Adipocyte (in vitro differentiated cells): Measurements from ENCODE around the gene STON2.
"Not testable (repeated sequence)": the region's sequence is repeated elsewhere in the genome, so short reads cannot be mapped to it uniquely, and the experiment has no call there.

Experiments used
- DNase-seq: peaks from one replicate; pipeline ENCODE4 v3.0.0-alpha.2; 2015; ENCODE audit warnings: low read depth
- H3K27me3 ChIP-seq: replicated peaks from 2 replicates; pipeline ENCODE4 v1.7.0; 2013; ENCODE audit warnings: mild to moderate bottlenecking, low read length, moderate library complexity; ENCODE audit not compliant: control insufficient read depth, insufficient read depth
- H3K36me3 ChIP-seq: 2 replicates; pipeline ENCODE4 v1.7.0; 2013; ENCODE audit warnings: low read length, mild to moderate bottlenecking, moderate library complexity; ENCODE audit not compliant: control insufficient read depth, insufficient read depth, severe bottlenecking
- H3K4me1 ChIP-seq: 2 replicates; pipeline ENCODE4 v1.7.0; 2013; ENCODE audit warnings: mild to moderate bottlenecking, low read length, moderate library complexity; ENCODE audit not compliant: control insufficient read depth, insufficient read depth
- H3K4me3 ChIP-seq: 2 replicates; pipeline ENCODE4 v1.7.0; 2013; ENCODE audit warnings: mild to moderate bottlenecking, low read length, moderate library complexity
- H3K9ac ChIP-seq: 2 replicates; pipeline ENCODE4 v1.7.0; 2013; ENCODE audit warnings: mild to moderate bottlenecking, low read length, moderate library complexity
- H3K9me3 ChIP-seq: 2 replicates; pipeline ENCODE4 v1.7.0; 2013; ENCODE audit warnings: mild to moderate bottlenecking, low read length, moderate library complexity; ENCODE audit not compliant: control insufficient read depth

STON2 gene

GRCh38 chr14:81394739-81395138, 5.4 kb downstream of the STON2 start:
- no peak for DNase-seq
- Histone ChIP-seq H3K4me3 (no peak overlapping the region), H3K9me3 (peaks cover 5% of the 10 kb centered on the region), H3K36me3 (no peaks in the 10 kb centered on the region), H3K27me3 (no peaks in the 10 kb centered on the region), H3K4me1 (peaks cover 9% of the 10 kb centered on the region), H3K9ac (no peak overlapping the region)

GRCh38 chr14:81392976-81393643, 7.0 kb downstream of the STON2 start:
- Histone ChIP-seq H3K36me3 (no peaks in the 10 kb centered on the region), H3K4me1 (no peaks in the 10 kb centered on the region)

GRCh38 chr14:81392052-81392451, 8.1 kb downstream of the STON2 start:
- no peak overlapping the region for H3K9ac ChIP-seq
- H3K36me3 ChIP-seq = no peaks in the 10 kb centered on the region
- no peaks in the 10 kb centered on the region for H3K27me3 ChIP-seq
- H3K9me3 ChIP-seq = peaks cover 5% of the 10 kb centered on the region
- no peak overlapping the region for H3K4me3 ChIP-seq
- H3K4me1 ChIP-seq = no peaks in the 10 kb centered on the region
- no peak for DNase-seq

More at GRCh38 chr14:81392976-81393643, 7.0 kb downstream of the STON2 start:
- H3K9me3 ChIP-seq = peaks cover 5% of the 10 kb centered on the region
- no peak overlapping the region for H3K9ac ChIP-seq
- no peak overlapping the region for H3K4me3 ChIP-seq
- no peaks in the 10 kb centered on the region for H3K27me3 ChIP-seq
- DNase-seq = no peak

- H3K4me1 ChIP-seq = no peaks in the 10 kb centered on the region
- no peaks in the 10 kb centered on the region for H3K36me3 ChIP-seq
- H3K4me3 ChIP-seq = no peak overlapping the region
- peaks cover 5% of the 10 kb centered on the region for H3K9me3 ChIP-seq
- H3K27me3 ChIP-seq = no peaks in the 10 kb centered on the region
- H3K9ac ChIP-seq = no peak overlapping the region
- DNase-seq = no peak
Observed at GRCh38 chr14:81390696-81391095, 9.4 kb downstream of the STON2 start.

- Histone ChIP-seq H3K4me1 (peaks cover 12% of the 10 kb centered on the region), H3K36me3 (no peaks in the 10 kb centered on the region), H3K27me3 (no peaks in the 10 kb centered on the region), H3K9me3 (no peaks in the 10 kb centered on the region), H3K4me3 (no peak overlapping the region), H3K9ac (no peak overlapping the region)
- DNase-seq = no peak
Observed at GRCh38 chr14:81388336-81388735, 11.8 kb downstream of the STON2 start.

- H3K9me3 ChIP-seq = no peaks in the 10 kb centered on the region
- H3K27me3 ChIP-seq = no peaks in the 10 kb centered on the region
- H3K4me3 ChIP-seq = no peak overlapping the region
- DNase-seq = no peak
- H3K4me1 ChIP-seq = peaks cover 12% of the 10 kb centered on the region
- H3K36me3 ChIP-seq = no peaks in the 10 kb centered on the region
- no peak overlapping the region for H3K9ac ChIP-seq
Observed at GRCh38 chr14:81386290-81386745, 13.8 kb downstream of the STON2 start.

- no peak overlapping the region for H3K4me3 ChIP-seq
- no peaks in the 10 kb centered on the region for H3K36me3 ChIP-seq
- DNase-seq = no peak
- peaks cover 12% of the 10 kb centered on the region for H3K4me1 ChIP-seq
- H3K9me3 ChIP-seq = no peaks in the 10 kb centered on the region
- H3K9ac ChIP-seq = no peak overlapping the region
- no peaks in the 10 kb centered on the region for H3K27me3 ChIP-seq
Observed at GRCh38 chr14:81385886-81386285, 14.2 kb downstream of the STON2 start.

- Histone ChIP-seq H3K4me3 (no peak overlapping the region), H3K27me3 (no peaks in the 10 kb centered on the region), H3K4me1 (peaks cover 12% of the 10 kb centered on the region), H3K9me3 (no peaks in the 10 kb centered on the region), H3K9ac (no peak overlapping the region), H3K36me3 (no peaks in the 10 kb centered on the region)
- DNase-seq = no peak
Observed at GRCh38 chr14:81385419-81385818, 14.7 kb downstream of the STON2 start.

- H3K4me3 ChIP-seq = no peak overlapping the region
- no peaks in the 10 kb centered on the region for H3K36me3 ChIP-seq
- H3K4me1 ChIP-seq = peaks cover 12% of the 10 kb centered on the region
- H3K9me3 ChIP-seq = no peaks in the 10 kb centered on the region
- peak; percentile 80 for DNase-seq
- no peak overlapping the region for H3K9ac ChIP-seq
- H3K27me3 ChIP-seq = no peaks in the 10 kb centered on the region
Observed at GRCh38 chr14:81384900-81385299, 15.2 kb downstream of the STON2 start.

- H3K9me3 ChIP-seq = no peaks in the 10 kb centered on the region
- no peak for DNase-seq
- no peaks in the 10 kb centered on the region for H3K27me3 ChIP-seq
- H3K4me1 ChIP-seq = peaks cover 12% of the 10 kb centered on the region
- H3K9ac ChIP-seq = no peak overlapping the region
- H3K36me3 ChIP-seq = no peaks in the 10 kb centered on the region
- no peak overlapping the region for H3K4me3 ChIP-seq
Observed at GRCh38 chr14:81382517-81383225, 17.5 kb downstream of the STON2 start.

GRCh38 chr14:81380009-81380408, 20.1 kb downstream of the STON2 start:
- H3K27me3 ChIP-seq, H3K36me3 ChIP-seq, H3K4me1 ChIP-seq, H3K4me3 ChIP-seq, H3K9me3 ChIP-seq, H3K9ac ChIP-seq, DNase-seq: not testable (repeated sequence)
